NK-92 (cell line): ENCODE results near the gene OSBPL6.

ENCODE experiments used
- DNase-seq: peaks from one replicate; lab custom pipeline; 2025; ENCODE audit not compliant: unreplicated experiment; lab: John Stamatoyannopoulos, UW

Gene OSBPL6

DNA sequence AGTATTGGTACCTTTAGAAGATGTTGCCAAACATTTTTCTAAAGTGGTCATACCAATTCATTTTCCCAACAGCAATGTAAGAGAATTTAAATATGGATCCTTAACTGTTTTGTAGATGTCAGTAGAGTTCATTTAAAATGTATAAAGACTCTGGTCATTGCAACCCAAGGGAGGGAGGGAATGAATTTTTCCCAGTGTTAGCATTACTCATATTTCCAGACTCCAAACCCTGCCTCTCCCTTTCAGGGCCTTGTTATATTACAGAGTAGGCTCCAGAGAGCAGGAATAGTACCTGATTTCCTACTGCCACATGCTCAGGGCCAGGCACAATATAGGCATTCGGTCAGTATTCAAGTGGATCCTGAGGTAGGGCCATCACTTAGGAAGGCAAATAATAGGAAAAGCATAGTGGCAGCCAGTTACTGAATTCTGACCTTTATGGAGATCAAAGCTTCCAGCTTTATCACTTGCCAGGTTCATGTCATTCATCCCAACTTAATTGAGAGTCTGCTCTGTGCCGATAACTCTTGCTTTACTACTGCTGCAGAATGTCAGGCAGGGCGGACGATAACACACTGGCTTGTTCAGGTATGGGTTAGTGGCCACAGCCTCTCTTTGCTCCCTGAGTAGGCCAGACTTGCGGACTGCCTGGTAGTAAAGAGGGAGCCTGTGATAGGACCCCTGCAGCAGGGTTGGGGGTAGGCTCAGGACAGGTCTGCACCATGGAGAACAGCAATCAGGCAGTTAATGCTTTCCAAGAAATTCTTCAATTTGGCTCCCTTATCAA, 75.3 kb downstream of the OSBPL6 start:
- DNase-seq = no peak

GRCh38 chr2:178270338-178270737, 76.0 kb downstream of the OSBPL6 start:
- DNase-seq = no peak

DNA sequence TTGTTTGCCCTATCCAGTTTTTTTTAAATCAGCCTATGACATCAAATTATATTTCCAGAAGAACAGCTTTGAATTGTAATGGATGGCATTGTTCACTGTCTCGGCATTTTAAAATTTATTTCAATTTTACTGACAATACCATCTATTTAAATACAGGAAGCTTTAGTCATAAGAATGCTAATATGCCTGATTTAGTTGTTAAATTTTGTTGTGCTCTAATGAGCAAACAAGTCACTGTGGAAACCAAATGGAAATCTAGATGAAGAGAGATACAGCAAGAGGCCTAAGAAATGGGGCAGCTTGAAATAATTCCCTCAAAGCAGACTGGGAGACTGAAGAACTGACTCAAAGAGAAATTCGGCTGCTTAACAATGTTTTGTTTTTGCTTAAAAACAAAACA, 76.8 kb downstream of the OSBPL6 start:
- DNase-seq = no peak

GRCh38 chr2:178271629-178272333, 77.5 kb downstream of the OSBPL6 start:
- no peak for DNase-seq

DNA sequence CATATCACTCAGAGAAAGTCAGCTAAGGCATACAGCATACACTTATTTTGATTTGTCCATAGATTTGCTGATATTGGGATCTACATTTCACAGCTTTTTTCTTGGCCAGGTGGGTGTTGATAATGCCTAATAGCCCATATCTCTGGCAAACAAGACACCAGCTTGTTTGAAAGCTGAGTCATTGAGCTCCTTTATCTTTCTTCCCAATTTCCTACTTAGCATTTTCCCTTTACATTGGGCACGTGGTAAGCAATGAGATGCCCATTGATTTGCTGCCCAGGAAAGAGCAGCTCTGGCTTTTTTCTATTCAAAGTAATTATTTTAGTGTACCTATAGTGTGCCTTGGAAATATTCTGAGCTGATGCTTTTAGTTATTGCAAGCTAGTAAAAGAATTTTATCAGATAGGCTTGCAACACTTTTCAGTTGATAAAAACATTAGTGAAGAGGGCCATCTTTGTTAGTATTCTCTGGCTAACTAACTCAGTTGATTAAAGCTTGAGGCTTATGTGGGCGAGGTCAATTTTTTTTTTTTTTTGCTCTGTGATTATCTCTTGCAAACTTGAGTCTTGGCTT, 79.6 kb downstream of the OSBPL6 start:
- no peak for DNase-seq

- DNase-seq = no peak
Observed at GRCh38 chr2:178275600-178275999, 81.3 kb downstream of the OSBPL6 start.

- no peak for DNase-seq
Observed at GRCh38 chr2:178277741-178278197, 83.5 kb downstream of the OSBPL6 start.

DNA sequence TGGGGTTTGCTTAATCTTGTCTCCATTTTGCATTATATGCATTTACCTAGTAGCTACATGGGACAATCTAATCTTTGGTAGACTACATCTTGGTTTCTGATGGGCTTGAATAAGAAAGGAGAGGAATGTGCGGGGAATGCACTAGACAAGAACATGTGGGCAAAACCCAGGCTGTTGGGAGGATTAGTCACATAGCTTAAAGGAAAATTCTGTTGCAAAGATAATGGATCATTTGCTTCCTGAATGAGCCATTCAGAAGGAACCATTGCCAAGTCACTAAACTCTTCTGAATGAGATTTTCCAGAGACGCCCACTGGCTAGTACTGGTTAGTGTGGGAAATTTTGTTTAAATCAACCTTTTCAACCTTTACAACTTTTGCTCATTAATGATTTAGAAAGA, 84.8 kb downstream of the OSBPL6 start:
- no peak for DNase-seq

- DNase-seq = no peak
Observed at GRCh38 chr2:178279636-178280035, 85.3 kb downstream of the OSBPL6 start.

DNA sequence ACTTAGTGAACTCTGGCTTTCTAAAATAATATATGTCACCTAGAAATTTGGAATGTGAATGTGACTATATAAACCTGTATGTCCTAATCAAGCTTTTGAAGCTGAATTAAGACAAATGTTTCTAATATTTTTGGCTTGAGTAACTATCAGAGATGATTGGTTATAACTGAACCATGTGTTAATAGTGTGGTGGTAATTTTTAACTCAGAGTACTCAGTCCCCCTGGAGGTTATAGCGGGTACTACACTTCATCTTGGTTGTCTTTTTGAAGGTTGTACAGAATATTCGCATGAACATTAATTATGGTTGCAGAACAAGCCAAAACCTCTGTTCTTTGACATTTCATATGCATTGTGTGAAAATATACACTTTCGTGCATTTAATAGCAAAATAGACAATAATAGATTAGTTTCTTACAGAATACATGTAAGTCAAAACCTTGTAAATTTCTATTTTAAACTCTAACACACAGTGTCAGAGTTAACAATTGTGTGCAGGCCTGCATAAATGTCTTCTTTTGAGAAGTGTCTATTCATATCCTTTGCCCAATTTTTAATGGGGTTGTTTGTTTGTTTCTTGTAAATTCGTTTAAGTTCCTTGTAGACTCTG, 86.0 kb downstream of the OSBPL6 start:
- no peak for DNase-seq

- no peak for DNase-seq
Observed at GRCh38 chr2:178282075-178282815, 87.9 kb downstream of the OSBPL6 start.

- DNase-seq = no peak
Observed at GRCh38 chr2:178283341-178283918, 89.1 kb downstream of the OSBPL6 start.

GRCh38 chr2:178284613-178285286, 90.4 kb downstream of the OSBPL6 start:
- no peak for DNase-seq

- no peak for DNase-seq
Observed at GRCh38 chr2:178285287-178285615, 90.9 kb downstream of the OSBPL6 start.

GRCh38 chr2:178286636-178287035, 92.3 kb downstream of the OSBPL6 start:
- no peak for DNase-seq

DNA sequence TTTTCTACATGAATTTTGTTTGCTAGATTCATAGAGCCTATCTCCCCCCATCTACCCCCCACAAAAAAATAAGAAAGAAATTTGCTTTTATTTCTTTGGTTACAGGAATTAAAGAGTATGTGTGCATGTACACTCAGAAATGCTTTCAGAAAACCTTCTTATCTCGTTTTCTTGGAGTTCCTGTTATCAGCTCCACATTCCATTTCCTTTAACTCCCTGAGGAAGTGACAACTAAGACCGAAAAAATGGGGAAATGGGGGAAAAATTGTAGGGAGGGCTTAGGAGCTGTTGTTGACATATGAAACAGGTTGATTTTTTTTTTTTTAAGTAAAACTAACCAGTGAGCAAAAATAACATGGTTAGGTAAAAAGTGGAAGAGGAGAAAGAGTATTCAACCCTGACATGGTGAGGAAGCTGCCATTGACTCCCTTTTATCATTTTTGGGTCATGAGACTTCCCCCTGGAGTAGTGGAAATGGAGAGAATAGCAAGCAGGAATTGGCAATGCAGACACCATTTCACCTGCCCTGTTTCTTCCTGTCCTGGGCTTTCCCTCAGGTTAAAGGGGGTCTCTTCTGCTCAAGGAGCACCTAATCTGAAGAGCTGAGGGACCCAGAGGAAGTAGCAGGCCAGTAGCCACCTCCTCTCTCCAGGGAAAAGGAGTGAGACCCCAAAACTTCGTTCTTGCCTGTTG, 93.5 kb downstream of the OSBPL6 start:
- no peak for DNase-seq

- no peak for DNase-seq
Observed at GRCh38 chr2:178291703-178292102, 97.4 kb downstream of the OSBPL6 start.

- no peak for DNase-seq
Observed at GRCh38 chr2:178292586-178292985, 98.3 kb downstream of the OSBPL6 start.

GRCh38 chr2:178295115-178295514, 100.8 kb downstream of the OSBPL6 start:
- DNase-seq = no peak

DNA sequence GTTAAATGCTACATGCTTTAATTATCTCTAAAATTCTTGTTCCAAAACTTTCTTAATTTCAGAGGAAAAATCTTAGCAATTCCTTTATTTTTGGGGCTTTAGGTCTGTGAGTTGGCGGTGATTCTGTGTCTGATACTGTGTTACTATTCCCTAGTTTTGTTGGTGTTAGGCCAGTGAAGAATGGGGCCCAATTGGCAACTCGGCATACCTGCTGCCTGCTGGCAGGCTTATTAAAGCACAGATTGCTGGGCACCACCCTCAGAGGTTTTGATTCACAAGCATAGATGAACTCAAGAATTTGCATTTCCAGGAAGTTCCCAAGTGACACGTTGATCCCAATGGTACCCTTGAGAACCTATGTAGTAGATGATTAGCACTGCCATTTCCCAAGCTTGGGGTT, 101.6 kb downstream of the OSBPL6 start:
- no peak for DNase-seq
